HAP-1 (cell line): ENCODE results near the gene TC2N.
"Not testable (repeated sequence)": the region's sequence is repeated elsewhere in the genome, so short reads cannot be mapped to it uniquely, and the experiment has no call there.

Source experiments
- DNase-seq, 2 experiments: peaks; one replicate each; pipeline ENCODE4 v3.0.0-alpha.2; 2016 to 2020; ENCODE audit warnings: low spot score in 2 of 2
- H3K27me3 ChIP-seq: fragments of 250-450 bp; sonication (Bioruptor Pico); 2 replicates; pipeline ENCODE4 v1.5.1; 2020; ENCODE audit warnings: low read depth, mild to moderate bottlenecking, moderate library complexity
- H3K36me3 ChIP-seq: fragments of 250-450 bp; sonication (Bioruptor Pico); replicated peaks from 2 replicates; pipeline ENCODE4 v1.5.1; 2020; ENCODE audit warnings: mild to moderate bottlenecking
- H3K4me1 ChIP-seq: fragments of 250-450 bp; sonication (Bioruptor Pico); 2 replicates; pipeline ENCODE4 v1.5.1; 2020; ENCODE audit warnings: mild to moderate bottlenecking
- H3K4me3 ChIP-seq: fragments of 250-450 bp; sonication (Bioruptor Pico); 2 replicates; pipeline ENCODE4 v1.5.1; 2020; ENCODE audit warnings: mild to moderate bottlenecking, moderate library complexity
- H3K9me3 ChIP-seq: fragments of 250-450 bp; sonication (Bioruptor Pico); 2 replicates; pipeline ENCODE4 v1.5.1; 2020; ENCODE audit warnings: mild to moderate bottlenecking, moderate library complexity
- in situ Hi-C: fragments of 300-500 bp; cut with MboI; formaldehyde crosslinking; loops from 3 replicates; pipeline ENCODE4 v1.14.3; 2020; ENCODE audit warnings: low sequenced_read_pairs, inconsistent platforms, mixed read lengths

The TC2N gene

DNA sequence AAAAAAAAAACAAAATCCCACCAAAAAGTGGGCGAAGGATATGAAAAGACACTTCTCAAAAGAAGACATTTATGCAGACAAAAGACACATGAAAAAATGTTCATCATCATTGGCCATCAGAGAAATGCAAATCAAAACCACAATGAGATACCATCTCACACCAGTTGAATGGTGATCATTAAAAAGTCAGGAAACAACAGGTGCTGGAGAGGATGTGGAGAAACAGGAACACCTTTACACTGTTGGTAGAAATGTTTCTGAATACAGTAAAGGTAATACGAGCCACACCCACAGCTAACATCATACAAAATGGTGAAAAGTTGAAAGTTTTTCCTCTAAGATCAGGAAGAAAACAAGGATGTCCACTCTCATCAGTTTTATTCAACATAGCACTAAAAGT is 127.5 kb downstream of the TC2N start:
- H3K9me3 ChIP-seq, H3K4me1 ChIP-seq, H3K36me3 ChIP-seq, H3K27me3 ChIP-seq, DNase-seq, H3K4me3 ChIP-seq, in situ Hi-C loops: not testable (repeated sequence)

DNA sequence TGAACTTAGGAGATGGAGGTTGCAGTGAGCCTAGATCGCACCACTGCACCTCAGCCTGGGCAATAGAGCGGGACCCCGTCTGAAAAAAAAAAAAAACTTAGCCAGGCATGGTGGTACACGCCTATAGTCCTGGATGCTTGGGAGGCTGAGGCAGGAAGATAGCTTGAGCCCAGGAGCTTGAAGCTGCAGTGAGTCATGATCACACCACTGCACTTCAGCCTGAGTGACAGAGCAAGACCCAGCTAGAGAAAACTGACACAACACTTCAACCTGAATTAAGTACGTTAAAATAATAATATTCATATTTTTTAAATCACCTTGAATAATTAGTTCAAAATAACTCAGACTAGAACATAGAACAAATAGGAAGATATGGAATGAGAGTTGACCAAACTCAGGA is 129.7 kb downstream of the TC2N start:
- Histone ChIP-seq H3K36me3 (no peaks in the 10 kb centered on the region), H3K4me3 (no peak overlapping the region), H3K4me1 (peaks cover 5% of the 10 kb centered on the region; the same call in 1 of the 2 replicates), H3K9me3 (no peaks in the 10 kb centered on the region), H3K27me3 (no peaks in the 10 kb centered on the region)
- no peak for DNase-seq
- in situ Hi-C loops, result no loop called here

DNA sequence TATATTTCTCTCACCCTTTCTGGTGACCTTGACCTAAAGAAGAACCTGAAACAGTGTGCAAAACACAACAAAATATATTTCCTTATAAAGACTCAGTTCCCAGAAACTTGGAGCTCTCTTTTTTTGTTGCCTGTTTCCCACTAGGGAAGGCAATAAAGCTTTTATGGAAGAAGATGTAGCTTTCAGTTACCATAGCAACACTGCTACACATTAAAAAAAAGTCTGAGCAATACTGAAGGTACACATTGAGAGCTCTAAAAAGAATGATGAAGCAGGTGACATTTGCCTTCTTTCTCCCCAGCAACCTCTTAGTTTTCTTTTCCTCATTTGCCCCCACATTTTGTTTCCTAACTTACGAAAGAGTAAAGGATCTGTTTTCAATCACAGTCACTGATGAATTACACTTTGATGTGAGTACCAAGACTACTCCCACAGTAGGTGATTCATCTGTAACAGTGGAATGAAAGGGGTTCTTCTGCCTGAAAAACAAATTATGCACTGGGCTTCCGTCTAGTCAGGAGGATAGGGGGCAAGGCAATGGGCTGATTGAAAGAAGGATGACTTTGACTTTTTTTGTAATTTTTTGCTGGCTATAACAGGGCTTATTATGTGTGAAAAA is 134.4 kb downstream of the TC2N start:
- no peak overlapping the region for H3K4me3 ChIP-seq
- H3K9me3 ChIP-seq, result no peaks in the 10 kb centered on the region
- in situ Hi-C loops, result no loop called here
- H3K27me3 ChIP-seq, result no peaks in the 10 kb centered on the region
- H3K36me3 ChIP-seq, result no peaks in the 10 kb centered on the region
- peaks cover under 1% of the 10 kb centered on the region; the same call in 1 of the 2 replicates for H3K4me1 ChIP-seq
- DNase-seq, result no peak

DNA sequence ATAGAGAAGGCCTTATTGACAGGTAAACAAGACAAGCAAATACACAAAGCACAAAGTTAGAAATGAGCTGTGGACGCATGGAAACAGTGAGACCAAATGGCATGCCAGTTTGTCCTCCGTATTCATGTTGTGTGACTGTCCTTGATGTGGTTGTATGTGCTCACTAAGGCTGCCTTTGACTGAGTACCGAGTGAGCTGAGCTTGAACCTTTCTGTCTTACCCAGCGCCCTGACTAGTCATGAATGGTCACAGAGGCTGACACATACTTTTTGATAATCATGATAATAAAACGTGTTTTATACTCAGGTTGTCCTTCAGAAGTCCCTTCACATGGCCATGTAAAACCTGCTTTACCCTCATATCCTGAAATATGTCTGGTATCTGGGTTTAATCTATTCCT is 134.9 kb downstream of the TC2N start:
- no peak for DNase-seq
- in situ Hi-C loops, result no loop called here
- no peaks in the 10 kb centered on the region for H3K9me3 ChIP-seq

DNA sequence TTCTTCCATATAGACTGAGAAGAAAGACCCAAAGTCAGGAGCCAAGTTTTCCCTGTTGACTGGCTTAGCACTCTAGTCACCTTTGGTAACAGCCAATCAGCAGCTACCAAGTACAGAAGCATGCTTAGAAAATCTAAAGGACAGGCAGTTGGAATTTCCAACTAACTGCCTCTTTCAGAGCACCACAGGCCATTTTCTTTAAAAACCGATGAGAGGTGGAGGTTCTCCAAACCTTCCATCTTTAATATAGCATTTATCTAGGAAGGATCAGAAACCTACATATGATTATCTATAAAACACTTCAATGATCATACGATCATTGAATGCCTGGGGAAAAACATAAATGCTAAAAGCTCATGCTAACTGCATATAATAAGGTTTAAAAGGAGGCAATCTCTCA is 135.3 kb downstream of the TC2N start, which contains the start of gene CATSPERB:
CATSPERB (minus strand) TSS at position 101 of the 400 bp plus-strand sequence. CDS start 2,607 bp downstream, outside the sequence.
- no peaks in the 10 kb centered on the region for H3K9me3 ChIP-seq
- no peaks in the 10 kb centered on the region for H3K36me3 ChIP-seq
- no peak within 1 kb of the TSS for H3K4me3 ChIP-seq
- no peak for DNase-seq
- H3K27me3 ChIP-seq, result no peaks in the 10 kb centered on the region
- in situ Hi-C loops, result no loop called here
- H3K4me1 ChIP-seq, result no peaks in the 10 kb centered on the region

More for the DNA sequence above, 134.9 kb downstream of the TC2N start:
- Histone ChIP-seq H3K4me3 (no peak overlapping the region), H3K36me3 (no peaks in the 10 kb centered on the region), H3K4me1 (no peaks in the 10 kb centered on the region), H3K27me3 (no peaks in the 10 kb centered on the region)

DNA sequence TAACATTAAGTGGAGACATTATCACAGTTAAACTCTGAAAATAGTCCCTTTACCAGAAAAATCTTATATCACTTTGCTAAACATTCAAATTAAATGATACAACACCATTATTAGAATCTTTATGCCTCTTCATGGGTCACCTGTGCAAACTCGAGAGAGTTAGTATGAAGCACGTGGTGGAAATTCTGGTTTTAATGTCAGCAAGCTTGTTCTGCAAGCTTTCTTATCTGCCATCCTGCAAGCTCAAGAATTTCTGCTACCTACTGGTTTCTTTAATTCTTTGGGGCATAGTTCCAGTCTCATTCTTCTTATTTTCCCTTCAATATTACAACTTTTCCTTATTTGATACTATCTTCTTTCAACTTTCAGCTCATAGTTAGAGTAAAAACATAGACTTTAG is 136.3 kb downstream of the TC2N start:
- in situ Hi-C loops, result no loop called here

DNA sequence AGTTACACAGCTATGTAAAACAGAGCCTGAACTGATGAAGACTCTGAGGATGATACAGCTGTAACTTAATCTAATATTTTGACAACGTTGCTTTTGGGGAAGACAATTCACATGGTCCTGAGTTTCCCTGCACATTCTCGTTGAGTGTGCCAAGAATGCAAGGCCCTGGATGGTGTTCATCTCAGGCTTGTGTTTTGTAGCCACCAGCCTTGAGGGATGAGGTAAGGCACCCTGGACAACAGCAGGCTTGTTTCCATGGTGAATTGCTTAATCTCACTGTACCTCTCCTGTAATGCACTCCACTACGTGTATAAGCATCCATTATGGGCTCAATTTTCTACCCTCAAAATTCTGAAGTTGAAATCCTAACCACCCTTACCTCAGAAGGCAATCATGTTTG is 137.6 kb downstream of the TC2N start:
- no peaks in the 10 kb centered on the region for H3K27me3 ChIP-seq
- no peak for DNase-seq
- H3K4me3 ChIP-seq, result no peak overlapping the region
- in situ Hi-C loops, result no loop called here
- H3K4me1 ChIP-seq, result no peaks in the 10 kb centered on the region
- no peaks in the 10 kb centered on the region for H3K36me3 ChIP-seq
- H3K9me3 ChIP-seq, result no peaks in the 10 kb centered on the region

More for the DNA sequence above, 136.3 kb downstream of the TC2N start:
- no peak overlapping the region for H3K4me3 ChIP-seq
- H3K27me3 ChIP-seq, result no peaks in the 10 kb centered on the region
- no peaks in the 10 kb centered on the region for H3K4me1 ChIP-seq
- no peaks in the 10 kb centered on the region for H3K36me3 ChIP-seq
- no peak for DNase-seq
- H3K9me3 ChIP-seq, result no peaks in the 10 kb centered on the region
